ENCODE results near the gene ULK4.

ULK4 gene

GRCh38 chr3:41213588-41213987 lies 748.3 kb downstream of the ULK4 start:
- no peaks in the 10 kb centered on the region for H3K27me3 ChIP-seq (ENCODE audit: control insufficient read depth, low read length)
- peaks cover 5% of the 10 kb centered on the region; the same call in 1 of the 2 replicates for H3K4me1 ChIP-seq (ENCODE audit: control insufficient read depth, low read length)
- peaks cover 100% of the 10 kb centered on the region for H3K79me2 ChIP-seq (ENCODE audit: control insufficient read depth, low read length)
- H3K4me2 ChIP-seq (ENCODE audit: low read length) = no peak overlapping the region
- H3K9me3 ChIP-seq (ENCODE audit: control insufficient read depth, insufficient read depth, low read length) = no peaks in the 10 kb centered on the region
- H3K9me2 ChIP-seq (replicated peaks; ENCODE audit: control insufficient read depth, low read length) = no peaks in the 10 kb centered on the region
- no peaks in the 10 kb centered on the region for H3F3A ChIP-seq (ENCODE audit: control insufficient read depth, insufficient read depth)
- TF ChIP-seq, protein P1, sequence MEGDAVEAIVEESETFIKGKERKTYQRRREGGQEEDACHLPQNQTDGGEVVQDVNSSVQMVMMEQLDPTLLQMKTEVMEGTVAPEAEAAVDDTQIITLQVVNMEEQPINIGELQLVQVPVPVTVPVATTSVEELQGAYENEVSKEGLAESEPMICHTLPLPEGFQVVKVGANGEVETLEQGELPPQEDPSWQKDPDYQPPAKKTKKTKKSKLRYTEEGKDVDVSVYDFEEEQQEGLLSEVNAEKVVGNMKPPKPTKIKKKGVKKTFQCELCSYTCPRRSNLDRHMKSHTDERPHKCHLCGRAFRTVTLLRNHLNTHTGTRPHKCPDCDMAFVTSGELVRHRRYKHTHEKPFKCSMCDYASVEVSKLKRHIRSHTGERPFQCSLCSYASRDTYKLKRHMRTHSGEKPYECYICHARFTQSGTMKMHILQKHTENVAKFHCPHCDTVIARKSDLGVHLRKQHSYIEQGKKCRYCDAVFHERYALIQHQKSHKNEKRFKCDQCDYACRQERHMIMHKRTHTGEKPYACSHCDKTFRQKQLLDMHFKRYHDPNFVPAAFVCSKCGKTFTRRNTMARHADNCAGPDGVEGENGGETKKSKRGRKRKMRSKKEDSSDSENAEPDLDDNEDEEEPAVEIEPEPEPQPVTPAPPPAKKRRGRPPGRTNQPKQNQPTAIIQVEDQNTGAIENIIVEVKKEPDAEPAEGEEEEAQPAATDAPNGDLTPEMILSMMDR (IDR thresholded peaks at IDR 0.05; ENCODE audit: low read depth, low read length, poor library complexity, severe bottlenecking) = no peak
- no peak for TF ChIP-seq EZH2phosphoT487 (IDR thresholded peaks at IDR 0.05; ENCODE audit: borderline replicate concordance, low read length)
- H3K4me3 ChIP-seq (ENCODE audit: low read length) = no peak overlapping the region
- peaks cover 63% of the 10 kb centered on the region for H4K20me1 ChIP-seq (ENCODE audit: control insufficient read depth, insufficient read depth, low read depth, low read length)
- H3K36me3 ChIP-seq (ENCODE audit: control insufficient read depth, low read length) = peaks cover 20% of the 10 kb centered on the region
- no peak overlapping the region for H3K27ac ChIP-seq (ENCODE audit: low read depth, low read length)

DNA sequence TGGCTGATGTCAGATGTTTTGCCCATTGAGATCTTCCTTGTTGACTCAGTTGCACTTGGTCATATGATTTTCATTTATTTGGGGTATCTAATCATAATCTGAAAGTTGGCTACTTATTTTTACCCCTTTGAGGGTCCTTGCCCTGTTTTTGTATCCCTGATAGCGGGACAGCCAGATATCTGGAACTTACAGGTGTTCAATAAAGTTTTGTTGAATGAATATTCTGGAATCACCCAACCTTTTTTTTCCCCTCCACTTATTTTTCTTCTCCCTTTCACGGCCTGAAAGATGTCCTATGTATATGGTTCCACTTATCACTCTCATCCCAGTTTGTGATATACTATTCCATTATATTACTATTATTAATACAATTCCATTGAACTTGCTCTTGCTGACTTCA lies 749.8 kb downstream of the ULK4 start:
- Histone ChIP-seq H3K4me1 (ENCODE audit: control insufficient read depth, low read length) (peaks cover 5% of the 10 kb centered on the region; the same call in 1 of the 2 replicates), H3K4me3 (ENCODE audit: low read length) (no peak overlapping the region), H3F3A (ENCODE audit: control insufficient read depth, insufficient read depth) (no peaks in the 10 kb centered on the region), H3K27me3 (ENCODE audit: control insufficient read depth, low read length) (no peaks in the 10 kb centered on the region), H3K79me2 (ENCODE audit: control insufficient read depth, low read length) (peaks cover 100% of the 10 kb centered on the region), H3K9me3 (ENCODE audit: control insufficient read depth, insufficient read depth, low read length) (no peaks in the 10 kb centered on the region), H3K9me2 (replicated peaks; ENCODE audit: control insufficient read depth, low read length) (no peaks in the 10 kb centered on the region), H3K4me2 (ENCODE audit: low read length) (no peak overlapping the region), H3K27ac (ENCODE audit: low read depth, low read length) (no peak overlapping the region), H3K36me3 (ENCODE audit: control insufficient read depth, low read length) (peaks cover 25% of the 10 kb centered on the region), H4K20me1 (ENCODE audit: control insufficient read depth, insufficient read depth, low read depth, low read length) (peaks cover 66% of the 10 kb centered on the region)
- TF ChIP-seq, protein P1 (IDR thresholded peaks at IDR 0.05; ENCODE audit: low read depth, low read length, poor library complexity, severe bottlenecking) = no peak
- TF ChIP-seq EZH2phosphoT487 (IDR thresholded peaks at IDR 0.05; ENCODE audit: borderline replicate concordance, low read length) = no peak

DNA sequence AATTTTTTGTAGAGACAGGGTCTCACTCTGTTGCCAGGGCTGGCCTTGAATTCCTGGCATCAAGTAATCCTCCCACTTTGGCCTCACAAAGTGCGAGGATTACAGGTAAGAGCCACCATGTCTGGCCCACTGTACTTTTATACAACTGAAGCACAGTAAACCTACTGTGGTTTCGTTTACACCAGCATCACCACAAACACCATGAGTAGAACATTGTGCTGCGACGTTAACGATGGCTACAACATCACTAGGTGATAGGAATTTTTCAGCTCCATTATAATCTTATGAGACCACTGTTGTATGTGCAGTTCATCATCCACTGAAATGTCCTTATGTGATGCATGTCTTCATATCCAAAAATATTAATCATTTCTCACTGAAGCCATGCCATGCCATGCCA lies 750.9 kb downstream of the ULK4 start:
- H3K27ac ChIP-seq (ENCODE audit: low read depth, low read length) = no peak overlapping the region
- peaks cover 25% of the 10 kb centered on the region for H3K36me3 ChIP-seq (ENCODE audit: control insufficient read depth, low read length)
- peaks cover 5% of the 10 kb centered on the region; the same call in 1 of the 2 replicates for H3K4me1 ChIP-seq (ENCODE audit: control insufficient read depth, low read length)
- H3K4me2 ChIP-seq (ENCODE audit: low read length) = no peak overlapping the region
- H4K20me1 ChIP-seq (ENCODE audit: control insufficient read depth, insufficient read depth, low read depth, low read length) = peaks cover 64% of the 10 kb centered on the region
- TF ChIP-seq, protein P1 (IDR thresholded peaks at IDR 0.05; ENCODE audit: low read depth, low read length, poor library complexity, severe bottlenecking) = no peak
- no peak for TF ChIP-seq EZH2phosphoT487 (IDR thresholded peaks at IDR 0.05; ENCODE audit: borderline replicate concordance, low read length)
- peaks cover 100% of the 10 kb centered on the region for H3K79me2 ChIP-seq (ENCODE audit: control insufficient read depth, low read length)
- H3K4me3 ChIP-seq (ENCODE audit: low read length) = no peak overlapping the region
- no peaks in the 10 kb centered on the region for H3F3A ChIP-seq (ENCODE audit: control insufficient read depth, insufficient read depth)
- no peaks in the 10 kb centered on the region for H3K9me2 ChIP-seq (replicated peaks; ENCODE audit: control insufficient read depth, low read length)
- no peaks in the 10 kb centered on the region for H3K27me3 ChIP-seq (ENCODE audit: control insufficient read depth, low read length)
- H3K9me3 ChIP-seq (ENCODE audit: control insufficient read depth, insufficient read depth, low read length) = no peaks in the 10 kb centered on the region

Data from DOHH2 (cell line).